WTC11 (cell line): ENCODE results near the gene PITHD1.

Experiments used
- NR2C2 ChIP-seq: sonication (generic); formaldehyde crosslinking; IDR thresholded peaks from 2 replicates; pipeline ENCODE4 v1.8.0; 2022; ENCODE audit warnings: mild to moderate bottlenecking, missing genetic modification reagents
- ZNF138 ChIP-seq: sonication (generic); formaldehyde crosslinking; conservative IDR thresholded peaks from 2 replicates; pipeline ENCODE4 v1.8.1; 2022; ENCODE audit warnings: mild to moderate bottlenecking, moderate library complexity, missing genetic modification reagents

- TF ChIP-seq ZNF138 (CRISPR knock-in tag): no peak
- no peak for TF ChIP-seq NR2C2
Observed at GRCh38 chr1:23823767-23824166, 45.5 kb downstream of the PITHD1 start.
